NOMO-1 (cell line): ENCODE measurements around the gene THSD4.

Source experiments
- DNase-seq, 2 experiments: peaks; one replicate each; lab custom pipeline; 2025; ENCODE audit not compliant: unreplicated experiment in 2 of 2; lab: John Stamatoyannopoulos, UW

Gene THSD4

DNA sequence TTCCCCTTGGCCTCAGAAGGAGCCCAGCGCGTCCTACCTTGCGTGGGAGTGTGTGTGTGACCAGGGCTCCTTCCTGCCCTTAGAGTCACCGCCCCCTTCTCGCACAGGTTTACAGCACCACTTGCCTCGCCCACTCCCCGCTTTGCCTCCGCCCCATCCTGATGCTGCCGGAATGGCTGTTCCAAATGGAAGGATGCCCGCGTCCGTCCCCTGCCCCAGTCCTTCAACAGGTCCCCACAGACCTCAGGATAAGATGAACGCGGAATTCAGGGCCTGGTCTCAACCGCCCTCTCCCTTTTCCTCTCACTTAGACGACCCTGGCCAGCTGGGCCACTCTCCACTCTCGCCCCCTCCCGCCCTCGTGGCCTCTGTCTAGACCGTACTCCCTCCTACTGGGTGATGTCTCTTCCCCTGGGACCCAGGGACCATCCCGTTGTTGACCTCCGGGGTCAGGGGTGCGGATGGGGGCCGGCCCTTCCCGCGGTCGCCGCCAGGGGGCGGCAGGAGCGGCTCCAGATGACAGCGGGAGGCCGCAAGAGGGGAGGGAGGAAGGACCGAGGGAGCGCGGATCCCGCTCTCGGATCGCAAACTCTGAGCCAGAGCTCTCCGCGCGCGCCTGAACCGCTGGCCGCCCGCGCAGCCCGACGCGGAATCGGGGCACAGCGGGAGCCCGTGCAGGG is at the start of gene THSD4:
THSD4 (plus strand) TSS at position 585 of the 680 bp plus-strand sequence.
- peak; percentile 34 to 36 for DNase-seq

GRCh38 chr15:71066983-71067382 is 48.3 kb upstream of the THSD4 start:
- no peak for DNase-seq

DNA sequence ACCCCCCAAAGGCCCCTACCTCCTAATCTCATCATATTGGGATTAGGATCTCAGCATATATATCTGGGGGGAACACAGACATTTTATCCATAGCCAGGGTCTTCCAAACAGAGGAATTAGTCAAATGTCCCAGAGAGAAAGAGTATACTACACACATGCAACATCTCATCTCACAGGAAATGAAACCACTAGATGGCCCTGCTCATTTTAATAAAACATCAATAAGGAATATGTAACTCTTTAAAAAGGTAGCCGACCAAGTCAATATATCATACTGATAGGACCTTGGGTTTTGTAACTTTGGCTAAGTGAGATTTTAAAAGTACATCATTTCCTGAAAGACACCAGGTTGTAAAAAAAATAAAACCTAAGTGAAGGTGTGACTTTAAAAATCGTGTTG is 45.6 kb upstream of the THSD4 start:
- no peak for DNase-seq

DNA sequence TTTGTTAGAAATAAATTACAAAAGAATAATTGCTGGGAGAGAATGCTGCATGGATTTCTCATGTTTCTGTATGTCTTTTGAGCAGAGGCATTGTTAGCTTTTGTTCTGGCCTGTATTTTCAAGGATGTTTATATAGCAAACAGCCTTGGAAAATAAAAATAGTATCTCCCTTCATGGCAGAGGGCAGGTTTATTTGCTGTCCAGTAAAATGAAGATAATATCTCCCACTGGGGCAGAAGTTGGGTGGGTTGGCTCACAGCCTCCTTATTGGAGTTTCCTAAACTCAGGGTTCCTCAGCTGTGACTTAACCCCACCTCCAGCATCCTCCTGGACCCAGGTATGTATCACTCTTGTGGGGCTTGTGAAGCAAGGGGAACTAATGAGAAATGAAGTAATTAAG is 43.7 kb upstream of the THSD4 start:
- no peak for DNase-seq

DNA sequence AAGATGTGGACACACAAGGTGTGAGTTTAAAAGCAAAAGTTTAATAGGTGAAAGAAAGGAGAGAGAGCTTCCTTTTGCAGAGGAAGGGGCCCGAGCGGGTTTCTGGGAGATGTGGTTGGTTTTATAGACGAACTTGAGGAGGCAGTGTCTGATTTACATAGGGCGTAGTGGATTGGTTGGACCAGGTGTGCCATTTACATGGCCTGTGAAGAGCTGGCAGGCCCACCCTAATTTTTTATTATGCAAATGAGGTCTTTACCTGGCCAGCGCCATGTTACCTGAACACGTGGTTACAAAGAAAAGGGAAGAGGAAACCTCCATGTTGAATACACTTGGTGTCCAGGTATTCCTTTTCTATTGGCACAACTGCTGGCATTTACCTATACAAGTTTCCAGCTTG is 42.8 kb upstream of the THSD4 start:
- no peak for DNase-seq

DNA sequence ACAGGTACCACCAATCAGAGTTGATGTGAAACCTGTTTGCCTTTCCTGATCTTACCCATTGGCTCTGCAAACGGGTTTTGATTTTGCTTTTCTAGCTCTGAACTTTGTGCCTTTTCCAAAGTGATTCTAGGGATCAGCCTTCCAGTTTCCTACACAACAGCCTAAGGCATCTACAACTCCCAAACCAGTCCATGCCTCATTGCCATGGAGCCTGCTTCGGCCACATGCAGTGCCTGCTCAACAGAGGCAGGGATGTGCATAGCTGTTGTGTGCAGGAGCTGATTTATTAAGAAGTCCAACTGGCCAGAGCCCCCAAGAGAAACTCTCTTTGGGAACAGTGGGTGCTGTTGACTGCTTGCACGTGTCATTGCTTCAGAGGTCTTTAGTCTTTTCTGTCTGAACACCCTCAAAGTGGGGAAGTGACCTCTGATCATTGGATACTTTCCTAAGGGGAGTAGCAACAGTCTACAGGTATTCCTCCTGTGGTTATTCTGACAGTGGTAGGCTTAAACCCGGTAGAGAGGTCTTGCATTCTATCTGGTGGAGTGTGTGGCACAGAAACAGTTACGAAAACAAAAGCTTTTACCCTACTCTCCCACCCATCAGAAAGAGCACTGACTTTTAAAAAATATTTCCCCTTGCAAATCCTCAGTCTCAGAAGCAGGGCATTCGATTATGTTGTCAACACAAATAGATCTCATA is 36.6 kb upstream of the THSD4 start:
- no peak for DNase-seq

- DNase-seq: no peak
These were observed 35.8 kb upstream of the THSD4 start for GRCh38 chr15:71079208-71080044.

GRCh38 chr15:71080166-71080565 is 35.1 kb upstream of the THSD4 start:
- no peak for DNase-seq

DNA sequence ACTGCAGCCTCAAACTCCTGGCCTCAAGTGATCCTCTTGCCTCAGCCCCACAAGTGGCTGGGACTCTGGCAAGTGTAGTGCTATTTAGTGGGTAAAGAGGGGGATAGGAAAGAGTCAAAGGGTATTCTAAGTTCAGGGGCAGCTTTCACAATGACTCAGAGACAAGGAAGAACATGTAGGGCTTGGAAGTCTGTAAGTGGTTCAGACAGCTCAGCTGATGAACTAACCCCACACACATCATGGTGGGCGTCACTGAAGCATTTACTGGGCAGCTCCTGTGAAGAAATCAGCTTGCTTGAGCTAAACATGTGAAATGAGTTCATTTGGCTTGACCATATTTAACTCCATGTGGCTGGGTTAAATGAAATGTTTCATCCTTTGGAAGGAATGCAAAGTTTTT is 34.6 kb upstream of the THSD4 start:
- DNase-seq: no peak

DNA sequence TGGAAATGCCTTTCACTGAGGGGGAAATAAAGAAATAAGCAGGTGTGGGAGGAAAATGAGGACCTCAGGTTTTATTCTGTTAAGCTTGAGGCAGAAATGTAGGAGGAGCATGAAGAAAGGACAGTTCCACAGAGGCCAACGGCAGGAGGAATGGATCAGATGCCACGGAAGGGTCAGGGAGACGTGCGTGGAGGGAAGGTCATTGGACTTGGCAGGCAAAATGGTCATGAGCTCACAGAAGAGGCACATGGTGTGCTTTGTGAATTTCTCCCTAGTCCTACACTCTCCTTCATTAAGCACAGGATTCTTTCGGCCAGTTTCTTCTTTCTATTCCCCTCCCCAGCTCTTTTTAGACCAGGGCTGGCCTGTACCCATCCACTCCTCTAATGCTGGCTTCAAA is 32.5 kb upstream of the THSD4 start:
- no peak for DNase-seq

- DNase-seq: no peak
These were observed 31.9 kb upstream of the THSD4 start for GRCh38 chr15:71083349-71083748.

- DNase-seq: no peak
These were observed 31.0 kb upstream of the THSD4 start for GRCh38 chr15:71084264-71084663.

- no peak for DNase-seq
These were observed 29.5 kb upstream of the THSD4 start for GRCh38 chr15:71085809-71086208.

GRCh38 chr15:71088155-71088554 is 27.1 kb upstream of the THSD4 start:
- no peak for DNase-seq

GRCh38 chr15:71088683-71089082 is 26.6 kb upstream of the THSD4 start:
- DNase-seq: no peak

- no peak for DNase-seq
These were observed 25.5 kb upstream of the THSD4 start for GRCh38 chr15:71089801-71090200.

GRCh38 chr15:71091601-71092000 is 23.7 kb upstream of the THSD4 start:
- DNase-seq: no peak

GRCh38 chr15:71092056-71092600 is 23.1 kb upstream of the THSD4 start:
- DNase-seq: no peak

DNA sequence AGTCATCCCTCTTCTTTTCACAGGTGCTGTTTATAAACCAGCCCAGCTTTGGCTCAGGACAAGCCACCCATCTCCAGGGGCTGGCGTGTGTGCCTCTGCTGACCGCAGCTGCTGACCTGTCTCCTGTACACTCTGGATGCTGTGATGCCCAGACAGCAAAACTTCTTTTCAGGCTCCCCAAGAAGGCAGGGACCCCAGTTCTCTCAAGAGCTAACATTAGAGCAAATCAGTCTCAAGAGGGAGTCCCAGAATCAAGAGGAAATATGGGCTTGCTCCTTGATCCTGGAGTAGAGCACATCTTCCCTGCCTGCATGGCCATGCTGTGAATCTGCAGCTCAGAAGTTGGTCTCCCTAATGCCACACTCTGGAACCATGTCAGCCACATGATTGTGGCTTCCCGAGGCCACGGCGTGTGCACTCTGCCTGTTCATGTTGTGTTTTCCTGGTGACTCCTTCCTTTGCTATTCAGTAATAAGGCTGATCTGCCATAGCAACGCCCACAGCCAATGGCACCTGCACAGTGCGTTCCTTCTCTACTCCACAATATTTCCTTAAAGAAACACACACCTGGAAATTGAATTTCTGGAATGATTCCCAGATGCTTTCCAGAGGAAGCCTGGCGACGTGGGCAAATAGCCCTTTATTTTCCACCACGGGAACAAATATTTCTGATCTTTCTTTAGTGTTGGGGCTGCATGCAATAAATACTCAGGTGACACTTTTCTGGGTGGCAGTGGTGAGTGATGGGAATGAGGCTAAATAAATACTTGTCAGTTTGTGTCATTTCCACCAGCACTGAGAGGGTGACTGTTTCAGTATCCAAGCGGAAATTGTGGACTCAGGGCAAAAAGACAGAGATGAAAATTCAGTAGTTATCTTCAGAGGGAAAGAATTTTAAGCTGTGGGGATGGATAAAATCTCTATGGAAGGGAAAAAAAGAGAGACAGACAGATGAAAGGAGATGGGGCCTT is 21.9 kb upstream of the THSD4 start:
- DNase-seq: no peak

DNA sequence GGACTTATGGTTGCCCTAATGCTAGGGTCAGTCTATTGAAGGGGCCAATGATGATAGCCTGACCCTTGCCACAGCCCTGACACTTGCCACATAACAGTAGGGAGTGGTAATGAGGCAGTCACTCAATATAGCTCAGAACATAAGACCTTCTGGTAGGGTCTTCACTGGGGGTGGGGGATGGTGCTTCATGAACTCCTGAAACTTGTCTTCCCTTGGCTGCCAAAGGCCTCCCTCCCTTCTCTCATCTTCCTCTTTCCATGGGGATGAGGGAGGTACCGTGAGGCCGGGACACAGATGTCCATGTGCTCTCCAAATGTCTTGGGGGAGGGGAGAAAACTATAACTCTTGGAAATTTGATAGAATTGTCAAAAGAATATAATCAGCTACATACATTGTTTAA is 21.1 kb upstream of the THSD4 start:
- DNase-seq: no peak
